ENCODE results near the gene ASMT.
"Not testable (repeated sequence)": the region's sequence is repeated elsewhere in the genome, so short reads cannot be mapped to it uniquely, and the experiment has no call there.

The ASMT gene

DNA sequence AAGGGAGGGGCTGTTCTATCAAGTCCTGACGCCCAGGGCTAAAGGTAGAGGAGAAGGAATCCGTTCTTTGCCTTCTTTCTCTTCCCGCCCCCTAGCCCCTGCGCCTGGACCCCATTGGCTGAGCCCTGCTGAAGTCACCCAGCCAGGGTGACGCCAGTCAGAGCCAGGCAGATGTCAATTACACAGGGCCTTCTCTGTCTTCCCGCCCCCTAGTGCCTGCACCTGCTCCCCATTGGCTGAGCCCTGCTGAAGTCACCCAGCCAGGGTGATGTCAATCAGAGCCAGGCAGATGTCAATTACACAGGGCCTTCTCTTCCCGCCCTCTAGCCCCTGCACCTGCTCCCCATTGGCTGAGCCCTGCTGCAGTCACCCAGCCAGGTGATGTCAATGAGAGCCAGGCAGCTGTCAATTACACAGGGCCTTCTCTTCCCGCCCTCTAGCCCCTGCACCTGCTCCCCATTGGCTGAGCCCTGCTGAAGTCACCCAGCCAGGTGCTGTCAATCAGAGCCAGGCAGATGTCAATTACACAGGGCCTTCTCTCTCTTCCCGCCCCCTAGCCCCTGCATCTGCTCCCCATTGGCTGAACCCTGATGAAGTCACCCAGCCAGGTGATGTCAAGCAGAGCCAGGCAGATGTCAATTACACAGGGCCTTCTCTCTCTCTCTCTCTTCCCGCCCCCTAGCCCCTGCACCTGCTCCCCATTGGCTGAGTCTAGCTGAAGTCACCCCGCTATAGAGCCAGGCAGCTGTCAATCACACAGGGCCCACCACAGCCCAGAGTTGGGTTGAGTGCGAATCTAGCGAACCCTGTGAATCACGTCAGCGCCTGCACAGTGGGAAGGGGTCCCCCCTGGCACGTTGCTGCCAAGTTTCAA, 46.4 kb downstream of the ASMT start:
- Histone ChIP-seq H3K36me3 (ENCODE audit: control insufficient read depth, insufficient read depth, low read length) (no peaks in the 10 kb centered on the region), H3K27ac (ENCODE audit: low read depth, low read length) (no peak overlapping the region), H3K9ac (ENCODE audit: low read length) (no peak overlapping the region), H3K4me1 (ENCODE audit: control insufficient read depth, insufficient read depth, low read length) (no peaks in the 10 kb centered on the region), H3K27me3 (ENCODE audit: control insufficient read depth, insufficient read depth, low read length) (no peaks in the 10 kb centered on the region), H3K4me3 (ENCODE audit: low read length) (peak overlapping the region; percentile 32)

DNA sequence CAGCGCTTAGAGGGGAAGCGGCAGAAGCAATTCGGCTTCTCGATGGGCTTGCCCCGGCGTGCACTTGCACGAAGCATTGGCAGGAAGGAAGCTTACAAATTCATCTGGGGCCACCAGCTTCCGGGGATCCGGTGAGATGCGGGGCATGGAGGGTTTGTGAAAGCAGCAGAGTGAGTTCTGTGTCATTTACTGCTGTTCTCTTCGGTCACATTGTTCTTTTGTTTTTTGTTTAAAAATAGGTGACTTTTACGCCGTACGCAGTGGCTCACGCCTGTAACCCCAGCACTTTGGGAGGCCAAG, 47.0 kb downstream of the ASMT start:
- Histone ChIP-seq H3K4me3 (ENCODE audit: low read length) (peak overlapping the region; percentile 32), H3K27ac (ENCODE audit: low read depth, low read length) (no peak overlapping the region), H3K27me3 (ENCODE audit: control insufficient read depth, insufficient read depth, low read length) (no peaks in the 10 kb centered on the region), H3K36me3 (ENCODE audit: control insufficient read depth, insufficient read depth, low read length) (no peaks in the 10 kb centered on the region), H3K9ac (ENCODE audit: low read length) (no peak overlapping the region), H3K4me1 (ENCODE audit: control insufficient read depth, insufficient read depth, low read length) (no peaks in the 10 kb centered on the region)

DNA sequence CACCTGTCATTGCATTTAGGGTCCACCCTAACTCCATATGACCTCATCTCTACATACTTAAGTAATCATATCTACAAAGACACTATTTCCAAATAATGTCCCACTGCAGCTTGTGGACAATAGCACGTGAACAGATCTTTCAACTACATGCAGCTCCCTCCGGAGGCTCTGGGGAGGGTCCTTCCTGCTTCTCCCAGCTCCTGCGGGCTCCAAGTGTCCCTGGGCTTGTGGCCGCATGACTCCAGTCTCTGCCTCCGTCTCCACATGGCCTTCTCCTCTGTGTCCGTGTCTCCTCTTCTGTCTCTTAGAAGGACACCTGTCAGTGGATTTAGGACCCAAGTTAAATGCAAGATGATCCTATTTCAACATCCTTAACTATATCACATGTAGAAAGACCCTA, 52.7 kb downstream of the ASMT start:
- Histone ChIP-seq H3K27me3 (ENCODE audit: control insufficient read depth, insufficient read depth, low read length) (no peaks in the 10 kb centered on the region), H3K4me1 (ENCODE audit: control insufficient read depth, insufficient read depth, low read length) (no peaks in the 10 kb centered on the region), H3K27ac (ENCODE audit: low read depth, low read length) (no peak overlapping the region), H3K9ac (ENCODE audit: low read length) (no peak overlapping the region), H3K4me3 (ENCODE audit: low read length) (no peak overlapping the region), H3K36me3 (ENCODE audit: control insufficient read depth, insufficient read depth, low read length) (no peaks in the 10 kb centered on the region)

DNA sequence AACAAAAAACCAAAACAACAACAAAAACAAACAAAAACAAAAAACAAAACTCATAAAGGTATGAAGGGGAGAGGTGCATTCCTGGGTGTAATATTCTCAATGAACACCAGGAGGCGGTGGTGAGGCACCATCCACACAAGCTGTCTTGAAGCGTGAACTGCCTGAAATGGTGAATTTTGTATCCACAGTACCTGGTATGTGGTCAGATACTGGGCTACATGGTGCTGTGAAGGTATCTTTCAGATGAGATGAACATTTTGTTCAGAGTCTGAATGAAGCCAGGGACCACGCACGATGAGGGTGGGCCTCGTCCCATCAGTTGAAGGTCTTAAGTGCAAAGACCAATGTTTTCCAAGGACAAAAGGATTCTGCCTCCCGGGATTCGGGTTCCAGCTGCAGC, 58.5 kb downstream of the ASMT start:
- Histone ChIP-seq H3K4me1 (ENCODE audit: control insufficient read depth, insufficient read depth, low read length) (no peaks in the 10 kb centered on the region), H3K27ac (ENCODE audit: low read depth, low read length) (no peak overlapping the region), H3K9ac (ENCODE audit: low read length) (no peak overlapping the region), H3K4me3 (ENCODE audit: low read length) (no peak overlapping the region), H3K27me3 (ENCODE audit: control insufficient read depth, insufficient read depth, low read length) (no peaks in the 10 kb centered on the region), H3K36me3 (ENCODE audit: control insufficient read depth, insufficient read depth, low read length) (no peaks in the 10 kb centered on the region)

DNA sequence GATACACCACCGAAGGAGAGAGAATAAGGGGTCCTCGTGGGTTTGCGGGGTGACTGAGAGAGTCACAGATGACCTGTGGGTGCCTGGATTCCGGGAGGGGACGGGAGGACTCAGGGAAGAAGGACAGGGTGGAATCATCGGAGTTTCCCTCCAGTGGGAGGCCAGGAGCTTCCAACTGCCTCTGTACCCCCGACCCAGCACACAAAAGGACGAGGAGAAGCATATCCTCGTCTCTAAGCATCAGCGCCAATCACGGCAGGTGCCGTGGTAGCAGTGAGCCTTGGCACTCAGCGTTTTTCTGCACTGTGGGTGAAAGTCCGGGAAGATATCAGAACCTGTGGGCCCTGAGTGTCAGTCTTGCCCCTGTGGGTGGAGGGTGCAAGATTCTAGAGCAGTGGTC, 62.0 kb downstream of the ASMT start:
- H3K36me3 ChIP-seq (ENCODE audit: control insufficient read depth, insufficient read depth, low read length): no peaks in the 10 kb centered on the region

DNA sequence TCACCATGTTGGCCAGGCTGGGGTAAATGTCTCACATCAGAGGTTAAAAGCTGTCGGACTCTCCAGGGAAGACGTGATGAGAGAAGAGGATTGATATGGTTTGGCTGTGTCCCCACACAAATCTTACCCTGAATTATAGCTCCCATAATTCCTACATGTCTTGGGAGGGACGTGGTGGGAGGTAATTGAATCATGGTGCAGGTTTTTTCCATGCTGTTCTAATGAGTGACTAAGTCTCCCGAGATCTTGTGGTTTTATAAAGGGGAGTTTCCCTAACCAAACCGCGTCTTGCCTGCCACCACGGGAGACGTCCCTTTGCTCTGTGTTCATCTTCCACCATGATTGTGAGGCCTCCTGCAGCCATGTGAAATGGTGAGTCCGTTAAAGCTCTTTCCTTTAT, 64.4 kb downstream of the ASMT start:
- no peak overlapping the region for H3K4me3 ChIP-seq (ENCODE audit: low read length)
- no peak overlapping the region for H3K27ac ChIP-seq (ENCODE audit: low read depth, low read length)
- H3K4me1 ChIP-seq (ENCODE audit: control insufficient read depth, insufficient read depth, low read length): no peaks in the 10 kb centered on the region
- H3K9ac ChIP-seq (ENCODE audit: low read length): no peak overlapping the region
- H3K36me3 ChIP-seq (ENCODE audit: control insufficient read depth, insufficient read depth, low read length): no peaks in the 10 kb centered on the region
- no peaks in the 10 kb centered on the region for H3K27me3 ChIP-seq (ENCODE audit: control insufficient read depth, insufficient read depth, low read length)

More for the DNA sequence above, 62.0 kb downstream of the ASMT start:
- Histone ChIP-seq H3K27ac (ENCODE audit: low read depth, low read length) (no peak overlapping the region), H3K9ac (ENCODE audit: low read length) (no peak overlapping the region), H3K4me3 (ENCODE audit: low read length) (no peak overlapping the region), H3K27me3 (ENCODE audit: control insufficient read depth, insufficient read depth, low read length) (no peaks in the 10 kb centered on the region), H3K4me1 (ENCODE audit: control insufficient read depth, insufficient read depth, low read length) (no peaks in the 10 kb centered on the region)

DNA sequence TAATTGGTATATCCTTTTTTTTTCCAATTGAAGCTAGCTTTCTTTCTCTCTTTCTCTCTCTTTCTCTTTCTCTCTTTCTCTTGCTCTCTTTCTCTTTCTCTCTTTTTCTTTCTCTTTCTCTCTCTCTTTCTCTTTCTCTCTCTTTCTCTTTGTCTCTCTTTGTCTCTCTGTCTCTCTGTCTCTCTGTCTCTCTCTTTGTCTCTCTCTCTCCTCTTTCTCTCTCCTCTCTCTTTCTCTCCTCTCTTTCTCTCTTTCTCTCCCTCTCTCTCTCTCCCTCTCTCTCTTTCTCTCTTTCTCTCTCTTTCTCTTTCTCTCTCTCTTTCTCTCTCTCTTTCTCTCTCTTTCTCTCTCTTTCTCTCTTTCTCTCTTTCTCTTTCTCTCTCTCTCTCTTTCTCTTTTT, 66.6 kb downstream of the ASMT start:
- Histone ChIP-seq H3K9ac (ENCODE audit: low read length) (no peak overlapping the region), H3K36me3 (ENCODE audit: control insufficient read depth, insufficient read depth, low read length) (no peaks in the 10 kb centered on the region), H3K4me1 (ENCODE audit: control insufficient read depth, insufficient read depth, low read length) (no peaks in the 10 kb centered on the region), H3K4me3 (ENCODE audit: low read length) (no peak overlapping the region), H3K27me3 (ENCODE audit: control insufficient read depth, insufficient read depth, low read length) (no peaks in the 10 kb centered on the region), H3K27ac (ENCODE audit: low read depth, low read length) (no peak overlapping the region)

DNA sequence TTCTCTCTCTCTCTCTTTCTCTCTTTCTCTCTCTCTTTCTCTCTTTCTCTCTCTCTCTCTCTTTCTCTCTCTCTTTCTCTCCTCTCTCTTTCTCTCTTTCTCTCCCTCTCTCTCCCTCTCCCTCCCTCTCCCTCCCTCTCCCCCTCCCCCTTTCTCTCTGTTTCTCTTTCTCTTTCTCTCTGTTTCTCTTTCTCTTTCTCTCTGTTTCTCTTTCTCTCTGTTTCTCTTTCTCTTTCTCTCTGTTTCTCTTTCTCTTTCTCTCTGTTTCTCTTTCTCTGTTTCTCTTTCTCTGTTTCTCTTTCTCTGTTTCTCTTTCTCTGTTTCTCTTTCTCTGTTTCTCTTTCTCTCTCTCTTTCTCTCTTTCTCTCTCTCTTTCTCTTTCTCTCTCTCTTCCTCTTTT, 67.0 kb downstream of the ASMT start:
- H3K27ac ChIP-seq (ENCODE audit: low read depth, low read length); H3K36me3 ChIP-seq (ENCODE audit: control insufficient read depth, insufficient read depth, low read length); H3K4me1 ChIP-seq (ENCODE audit: control insufficient read depth, insufficient read depth, low read length); H3K27me3 ChIP-seq (ENCODE audit: control insufficient read depth, insufficient read depth, low read length); H3K4me3 ChIP-seq (ENCODE audit: low read length); H3K9ac ChIP-seq (ENCODE audit: low read length): not testable (repeated sequence)

DNA sequence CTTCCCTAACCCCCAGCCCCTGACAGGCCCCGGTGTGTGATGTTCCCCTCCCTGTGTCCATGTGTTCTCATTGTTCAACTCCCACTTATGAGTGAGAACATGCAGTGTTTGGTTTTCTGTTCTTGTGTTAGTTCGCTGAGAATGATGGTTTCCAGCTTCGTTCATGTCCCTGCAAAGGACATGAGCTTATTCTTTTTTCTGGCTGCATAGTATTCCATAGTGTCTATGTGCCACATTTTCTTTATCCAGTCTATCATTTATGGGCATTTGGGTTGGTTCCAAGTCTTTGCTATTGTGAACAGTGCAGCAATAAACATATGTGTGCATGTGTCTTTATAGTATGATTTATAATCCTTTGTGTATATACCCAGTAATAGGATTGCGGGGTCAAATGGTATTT, 67.6 kb downstream of the ASMT start:
- H3K4me3 ChIP-seq (ENCODE audit: low read length); H3K4me1 ChIP-seq (ENCODE audit: control insufficient read depth, insufficient read depth, low read length); H3K9ac ChIP-seq (ENCODE audit: low read length); H3K36me3 ChIP-seq (ENCODE audit: control insufficient read depth, insufficient read depth, low read length); H3K27ac ChIP-seq (ENCODE audit: low read depth, low read length); H3K27me3 ChIP-seq (ENCODE audit: control insufficient read depth, insufficient read depth, low read length): not testable (repeated sequence)

DNA sequence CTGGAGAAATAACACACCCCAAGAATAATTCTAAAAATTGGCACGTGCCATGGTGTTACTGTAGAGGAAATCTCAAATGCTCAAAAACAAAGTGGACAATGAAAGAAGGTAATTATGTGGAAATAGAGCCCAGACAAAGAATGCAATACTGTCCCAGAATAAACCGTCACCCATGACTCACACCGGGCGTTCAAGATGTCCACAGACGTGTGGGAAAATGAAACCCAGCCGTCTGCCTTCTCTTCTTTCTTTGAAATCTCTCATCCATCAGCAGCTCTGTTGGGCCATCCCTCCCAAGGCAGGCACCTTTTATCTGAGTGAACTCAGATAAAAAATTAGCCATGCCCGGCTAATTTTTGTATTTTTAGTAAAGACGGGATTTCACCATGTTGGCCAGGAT, 70.0 kb downstream of the ASMT start:
- not testable (repeated sequence) for H3K27ac ChIP-seq (ENCODE audit: low read depth, low read length); H3K9ac ChIP-seq (ENCODE audit: low read length); H3K4me1 ChIP-seq (ENCODE audit: control insufficient read depth, insufficient read depth, low read length); H3K36me3 ChIP-seq (ENCODE audit: control insufficient read depth, insufficient read depth, low read length); H3K27me3 ChIP-seq (ENCODE audit: control insufficient read depth, insufficient read depth, low read length); H3K4me3 ChIP-seq (ENCODE audit: low read length)

DNA sequence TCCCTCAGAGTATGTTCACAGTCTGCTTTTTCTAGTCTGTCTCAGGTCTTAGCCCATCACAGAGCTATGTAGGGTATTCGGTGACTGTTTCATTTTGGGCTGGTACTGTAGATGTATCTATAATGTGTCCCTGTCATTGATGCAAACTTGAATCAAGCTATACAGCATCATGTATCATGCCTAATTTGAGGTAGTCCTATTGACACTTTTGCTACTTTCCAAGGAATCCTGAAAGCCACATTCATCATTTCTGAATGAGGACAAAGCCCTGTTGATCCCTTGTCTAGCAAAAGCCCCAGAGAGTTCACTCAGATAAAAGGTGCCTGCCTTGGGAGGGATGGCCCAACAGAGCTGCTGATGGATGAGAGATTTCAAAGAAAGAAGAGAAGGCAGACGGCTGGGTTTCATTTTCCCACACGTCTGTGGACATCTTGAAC, 70.6 kb downstream of the ASMT start:
- not testable (repeated sequence) for H3K27ac ChIP-seq (ENCODE audit: low read depth, low read length); H3K9ac ChIP-seq (ENCODE audit: low read length)

DNA sequence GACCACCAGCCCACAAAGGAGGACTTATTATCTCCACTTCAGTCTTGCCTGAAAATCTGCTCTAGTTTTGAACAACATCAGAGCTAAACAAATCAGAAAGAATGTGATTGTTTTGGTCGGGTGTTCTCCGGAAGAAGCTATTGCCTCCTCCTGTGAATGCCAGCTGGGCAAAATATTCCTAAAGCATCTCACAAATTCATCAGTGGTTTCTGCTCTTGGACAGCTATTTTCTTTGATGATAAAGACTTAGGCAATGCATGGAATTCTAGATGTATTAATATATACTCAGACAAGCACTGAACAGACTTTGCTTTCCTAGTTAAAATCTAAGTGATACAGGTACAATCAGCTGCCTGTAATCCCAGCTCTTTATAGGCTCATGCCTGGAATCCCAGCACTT, 71.8 kb downstream of the ASMT start:
- no peaks in the 10 kb centered on the region for H3K4me1 ChIP-seq (ENCODE audit: control insufficient read depth, insufficient read depth, low read length)
- H3K9ac ChIP-seq (ENCODE audit: low read length): no peak overlapping the region
- no peak overlapping the region for H3K27ac ChIP-seq (ENCODE audit: low read depth, low read length)
- H3K27me3 ChIP-seq (ENCODE audit: control insufficient read depth, insufficient read depth, low read length): no peaks in the 10 kb centered on the region
- H3K4me3 ChIP-seq (ENCODE audit: low read length): no peak overlapping the region
- no peaks in the 10 kb centered on the region for H3K36me3 ChIP-seq (ENCODE audit: control insufficient read depth, insufficient read depth, low read length)

More for the DNA sequence above, 70.6 kb downstream of the ASMT start:
- H3K4me3 ChIP-seq (ENCODE audit: low read length); H3K27me3 ChIP-seq (ENCODE audit: control insufficient read depth, insufficient read depth, low read length); H3K4me1 ChIP-seq (ENCODE audit: control insufficient read depth, insufficient read depth, low read length); H3K36me3 ChIP-seq (ENCODE audit: control insufficient read depth, insufficient read depth, low read length): not testable (repeated sequence)

All from rectal smooth muscle tissue (tissue), 1 donor.